HT-29 (cell line): ENCODE measurements around the gene TFAP2A. TPM values are rescaled to one million over a fixed set of nuclear protein-coding genes. Genes with fewer than 3 reads are reported as not detected.

ENCODE experiments used
- DNase-seq: peaks from one replicate; pipeline ENCODE4 v3.0.0-alpha.2; 2015; ENCODE audit warnings: low spot score
- total RNA-seq: library from RNA; depleted of rRNA; stranded (reverse); fragments of >200 nt; shearing (Covaris generic); gene quantifications from 2 replicates; pipeline ENCODE4 v1.2.3, GENCODE V29; 2014; rRNA removed

Gene TFAP2A
- 2.2 and 3.8 TPM in 2 replicates for total RNA-seq

- DNase-seq: peak; percentile 25
Observed at GRCh38 chr6:10414756-10415616, at the start of gene TFAP2A. TFAP2A (minus strand) TSS chr6:10415074; CDS start chr6:10414991, 83 bp downstream.

DNA sequence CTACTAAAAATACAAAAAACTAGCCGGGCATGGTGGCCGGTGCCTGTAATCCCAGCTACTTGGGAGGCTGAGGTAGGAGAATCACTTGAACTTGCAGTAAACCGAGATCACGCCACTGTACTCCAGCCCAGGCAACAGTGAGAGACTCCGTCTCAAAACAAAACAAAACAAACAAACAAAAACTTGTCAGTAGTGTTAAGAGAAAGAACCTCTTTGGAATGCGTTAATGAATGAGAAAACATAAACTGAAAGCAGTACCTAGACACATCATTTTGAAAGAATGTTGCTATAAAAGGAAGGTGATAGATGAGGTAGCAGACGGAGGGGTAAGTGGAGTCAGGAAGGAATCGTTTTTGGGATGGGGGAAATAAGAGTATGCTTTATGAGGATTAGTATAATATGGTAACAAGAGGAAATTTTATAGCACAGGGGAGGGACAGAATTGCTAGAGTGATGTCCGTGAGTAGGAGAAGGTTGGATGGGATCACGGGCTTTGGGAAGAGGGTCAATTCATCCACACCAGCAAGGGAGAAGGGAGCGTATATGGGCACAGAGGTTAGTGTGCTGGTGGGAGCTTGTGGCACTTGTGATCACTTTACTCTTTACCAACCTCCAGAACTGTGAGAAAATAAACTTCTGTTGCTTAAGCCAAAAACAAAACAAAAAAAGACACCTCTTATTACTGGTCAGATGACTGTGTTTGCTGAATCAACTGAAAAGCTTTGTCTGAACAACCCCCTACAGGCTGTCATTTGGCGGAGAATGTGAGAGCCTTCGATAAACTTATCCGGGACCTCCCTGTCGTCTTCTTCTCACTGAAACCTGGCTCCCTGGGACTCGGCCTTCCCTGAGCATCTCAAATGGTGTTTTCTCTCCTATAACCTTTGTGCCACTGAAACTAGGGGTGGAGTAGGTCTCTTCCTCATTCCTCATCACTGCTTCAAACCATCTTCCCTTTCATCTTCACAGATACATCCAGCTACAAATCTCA, 48.9 kb upstream of the TFAP2A start:
- DNase-seq: peak; percentile 28

DNA sequence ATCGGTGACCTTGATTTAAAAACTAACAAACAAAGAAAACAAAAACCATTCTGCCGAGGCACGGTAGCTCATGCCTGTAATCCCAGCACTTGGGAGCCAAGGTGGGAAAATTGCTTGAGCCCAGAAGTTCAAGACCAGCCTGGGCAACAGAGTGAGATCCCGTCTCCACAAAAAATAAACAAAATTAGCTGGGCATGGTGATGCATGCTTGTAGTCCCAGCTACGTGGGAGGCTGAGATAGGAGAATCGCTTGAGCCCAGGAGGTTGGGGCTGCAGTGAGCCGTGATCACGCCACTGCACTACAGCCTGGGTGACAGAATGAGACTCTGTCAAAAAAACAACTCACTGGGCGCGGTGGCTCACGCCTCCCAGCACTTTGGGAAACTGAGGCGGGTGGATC, 48.2 kb upstream of the TFAP2A start:
- no peak for DNase-seq

DNA sequence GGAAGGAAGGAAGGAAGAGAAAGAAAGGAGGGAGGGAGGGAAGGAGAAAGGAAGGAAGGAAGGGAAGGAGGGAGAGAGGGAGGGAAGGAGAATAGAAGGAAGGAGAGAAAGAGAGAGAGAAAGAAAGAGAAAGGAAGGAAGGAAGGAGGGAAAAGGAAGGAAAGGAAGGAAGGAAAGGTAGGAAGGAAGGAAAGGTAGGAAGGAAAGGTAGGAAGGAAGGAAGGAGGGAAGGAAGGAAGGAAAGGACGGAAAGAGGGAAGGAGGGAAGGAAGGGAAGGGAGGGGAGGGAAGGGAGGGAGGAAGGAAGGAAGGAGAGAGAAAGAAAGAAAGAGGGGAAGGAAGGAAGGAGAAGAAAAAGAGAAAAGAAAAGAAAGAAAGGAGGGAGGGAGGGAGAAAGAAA, 47.0 kb upstream of the TFAP2A start:
- DNase-seq: no peak

DNA sequence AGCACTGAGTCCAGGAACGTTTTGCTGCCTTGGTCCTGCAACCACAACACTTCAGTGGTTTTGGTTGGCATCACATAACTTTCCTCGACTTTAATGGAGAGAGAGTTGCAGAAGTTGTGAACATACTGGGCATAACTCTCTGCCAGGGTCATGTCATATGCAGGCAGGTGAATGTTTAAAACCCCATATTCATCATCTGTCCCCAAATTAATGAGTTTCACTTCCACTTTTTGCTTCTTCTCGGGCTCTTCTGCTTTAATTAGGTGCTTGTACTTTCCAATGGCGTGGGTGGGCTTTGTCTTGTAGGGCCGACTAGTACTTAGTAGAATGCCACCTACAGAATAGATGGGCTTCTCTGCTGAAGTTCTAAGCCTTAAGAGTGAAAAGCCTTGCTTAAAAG, 45.2 kb upstream of the TFAP2A start:
- DNase-seq: no peak

DNA sequence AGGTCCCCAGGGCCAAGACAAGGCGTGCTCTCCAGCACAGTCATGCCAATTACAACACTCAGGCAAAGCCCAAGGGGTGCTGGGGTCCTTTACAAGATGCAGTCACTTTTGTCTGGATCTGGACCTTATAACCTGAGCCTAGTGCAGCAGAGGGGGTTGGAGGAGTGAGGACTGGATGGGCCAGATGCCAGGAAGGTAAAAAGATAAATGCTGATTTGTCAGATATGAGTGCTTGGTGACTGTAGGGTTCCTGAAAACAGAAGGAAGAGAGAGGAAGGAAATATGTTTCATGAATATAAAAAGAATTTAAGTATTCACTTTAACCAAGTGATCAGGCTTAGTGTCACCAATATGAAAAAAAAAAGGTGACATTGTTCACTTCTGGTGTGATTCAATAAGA, 43.4 kb upstream of the TFAP2A start:
- no peak for DNase-seq

- DNase-seq: no peak
Observed at GRCh38 chr6:10453596-10453995, 38.7 kb upstream of the TFAP2A start.

GRCh38 chr6:10451828-10452509, 37.1 kb upstream of the TFAP2A start:
- DNase-seq: peak; percentile 85

- DNase-seq: no peak
Observed at GRCh38 chr6:10451394-10451793, 36.5 kb upstream of the TFAP2A start.

DNA sequence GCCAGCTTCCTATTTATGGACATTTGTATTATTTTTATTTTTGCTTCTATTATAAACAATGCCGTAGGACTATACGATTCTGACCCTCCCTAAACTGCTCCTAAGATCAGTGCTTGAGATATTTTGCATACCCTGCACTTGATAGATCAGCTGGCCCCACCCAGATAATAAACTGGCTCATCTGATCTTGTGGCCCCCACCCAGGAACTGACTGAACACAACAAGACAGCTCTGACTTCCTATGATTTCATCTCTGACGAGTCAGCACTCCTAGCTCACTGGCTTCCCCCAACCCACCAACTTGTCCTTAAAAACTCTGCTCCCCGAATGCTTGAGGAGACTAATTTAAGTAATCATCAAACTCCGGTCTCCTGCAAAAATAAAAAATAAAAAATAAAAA, 34.9 kb upstream of the TFAP2A start:
- no peak for DNase-seq

DNA sequence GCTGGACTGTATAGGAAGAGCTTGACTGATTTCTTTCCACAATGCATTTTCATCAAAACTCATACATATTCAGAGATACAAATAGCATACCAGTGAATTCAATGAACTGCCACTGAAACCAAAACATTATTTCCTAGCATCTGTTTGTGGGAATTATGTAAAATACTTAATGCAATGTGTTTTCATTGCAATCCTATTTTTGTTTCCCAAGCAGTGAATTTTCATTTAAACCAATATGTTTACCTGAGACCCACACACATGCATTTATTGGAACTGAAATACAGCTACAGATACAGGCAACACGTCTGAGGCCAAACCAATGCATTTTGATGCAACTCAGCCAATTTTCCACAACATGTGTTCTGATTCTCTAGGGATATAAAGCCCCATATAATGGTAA, 33.2 kb upstream of the TFAP2A start:
- DNase-seq: no peak

GRCh38 chr6:10446548-10446947, 31.7 kb upstream of the TFAP2A start:
- no peak for DNase-seq

DNA sequence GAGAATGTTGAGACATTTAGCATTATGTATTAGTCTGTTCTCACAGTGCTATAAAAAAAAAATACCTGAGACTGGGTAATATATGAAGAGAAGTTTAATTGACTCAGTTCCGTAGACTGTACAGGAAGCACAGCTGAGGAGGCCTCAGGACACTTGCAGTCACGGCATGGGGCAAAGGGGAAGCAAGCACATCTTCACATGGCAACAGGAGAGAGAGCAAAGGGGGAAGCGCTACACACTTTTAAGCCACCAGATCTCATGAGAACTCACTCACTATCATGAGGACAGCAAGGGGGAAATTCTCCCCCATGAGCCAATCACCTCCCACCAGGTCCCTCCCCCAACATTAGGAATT, 26.8 kb upstream of the TFAP2A start:
- no peak for DNase-seq

GRCh38 chr6:10441004-10441654, 26.3 kb upstream of the TFAP2A start:
- peak; percentile 69 for DNase-seq

- no peak for DNase-seq
Observed at GRCh38 chr6:10437891-10438290, 23.0 kb upstream of the TFAP2A start.

- peak; percentile 25 for DNase-seq
Observed at GRCh38 chr6:10434235-10434634, 19.4 kb upstream of the TFAP2A start.

DNA sequence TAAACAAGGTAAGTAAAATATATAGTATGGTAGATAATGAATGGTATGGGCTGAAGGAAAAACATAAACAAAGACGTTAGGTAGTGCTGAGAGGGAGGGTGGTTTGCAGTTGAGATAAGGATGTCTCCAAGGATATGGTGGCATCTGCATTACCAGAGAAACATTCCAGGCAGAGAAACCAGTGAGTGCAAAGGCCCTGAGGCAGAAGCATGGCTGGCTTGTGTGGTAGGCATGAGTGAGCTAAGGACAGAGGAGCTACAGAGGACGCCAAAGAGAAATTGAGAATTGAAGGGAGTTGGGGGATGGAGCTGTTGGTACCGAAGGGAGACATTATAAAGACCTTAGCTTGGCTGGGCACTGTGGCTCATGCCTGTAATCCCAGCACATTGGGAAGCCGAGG, 18.4 kb upstream of the TFAP2A start:
- no peak for DNase-seq

GRCh38 chr6:10431423-10432164, 16.7 kb upstream of the TFAP2A start:
- DNase-seq: no peak

- DNase-seq: peak; percentile 82
Observed at GRCh38 chr6:10429638-10430427, 15.0 kb upstream of the TFAP2A start.

DNA sequence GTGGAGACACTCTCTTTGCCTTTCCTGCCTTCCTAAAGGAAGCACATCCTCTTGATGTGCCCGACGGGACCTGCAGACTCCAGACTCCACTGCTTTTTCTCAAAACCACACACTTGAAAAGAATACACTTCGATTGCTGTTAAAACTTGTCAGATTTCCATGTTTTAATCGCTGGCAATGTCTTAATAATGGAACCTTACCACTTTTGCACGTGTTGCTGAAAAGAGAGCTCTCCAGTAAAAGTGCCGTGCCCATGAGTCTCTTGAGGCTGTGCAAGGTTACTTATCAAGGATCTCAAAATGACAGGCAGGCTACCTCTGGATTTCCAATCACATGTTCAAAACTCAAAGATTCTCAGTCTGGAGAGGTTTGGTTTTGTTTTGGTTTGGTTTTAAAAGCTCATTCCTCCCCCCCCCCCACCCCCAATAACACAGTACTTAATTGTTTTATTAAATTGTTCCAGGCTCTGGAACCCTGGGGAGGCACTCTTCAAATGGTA, 12.0 kb upstream of the TFAP2A start:
- no peak for DNase-seq
